Activated T-helper 1 cell treated with anti-CD3 and anti-CD28 coated beads, Interleukin-2, amount 50 U/mL, for 16 hours (primary cell): ENCODE data around the gene DSCAML1.

Experiments used
- DNase-seq, 2 donors: peaks; one replicate each; pipeline ENCODE4 v3.0.0-alpha.2; 2020; ENCODE audit warnings: low read depth in 1 of 2, low spot score in 1 of 2

Gene DSCAML1

GRCh38 chr11:117730208-117730800 lies 66.7 kb downstream of the DSCAML1 start:
- DNase-seq = no peak

GRCh38 chr11:117725048-117725734 lies 71.8 kb downstream of the DSCAML1 start:
- DNase-seq = no peak

- DNase-seq = no peak
Measured at GRCh38 chr11:117724621-117725020, 72.4 kb downstream of the DSCAML1 start.

- no peak for DNase-seq
Measured at GRCh38 chr11:117724104-117724503, 72.9 kb downstream of the DSCAML1 start.

GRCh38 chr11:117723277-117724024 lies 73.6 kb downstream of the DSCAML1 start:
- DNase-seq = no peak

GRCh38 chr11:117722082-117722481 lies 74.9 kb downstream of the DSCAML1 start:
- DNase-seq = no peak

GRCh38 chr11:117720061-117720511 lies 76.9 kb downstream of the DSCAML1 start:
- DNase-seq = no peak

GRCh38 chr11:117719480-117719879 lies 77.5 kb downstream of the DSCAML1 start:
- DNase-seq = no peak

GRCh38 chr11:117717485-117718314 lies 79.3 kb downstream of the DSCAML1 start:
- no peak for DNase-seq

GRCh38 chr11:117716521-117717440 lies 80.2 kb downstream of the DSCAML1 start:
- no peak for DNase-seq

- DNase-seq = no peak
Measured at GRCh38 chr11:117715801-117716200, 81.2 kb downstream of the DSCAML1 start.

GRCh38 chr11:117713538-117713991 lies 83.5 kb downstream of the DSCAML1 start:
- no peak for DNase-seq

- no peak for DNase-seq
Measured at GRCh38 chr11:117712530-117712929, 84.5 kb downstream of the DSCAML1 start.

- no peak for DNase-seq
Measured at GRCh38 chr11:117711331-117711730, 85.7 kb downstream of the DSCAML1 start.

- DNase-seq = no peak
Measured at GRCh38 chr11:117710211-117710610, 86.8 kb downstream of the DSCAML1 start.

GRCh38 chr11:117706322-117706814 lies 90.6 kb downstream of the DSCAML1 start:
- no peak for DNase-seq

GRCh38 chr11:117705866-117706265 lies 91.2 kb downstream of the DSCAML1 start:
- no peak for DNase-seq

- DNase-seq = no peak
Measured at GRCh38 chr11:117704395-117705100, 92.5 kb downstream of the DSCAML1 start.

GRCh38 chr11:117702946-117703598 lies 93.9 kb downstream of the DSCAML1 start:
- DNase-seq = no peak
